ENCODE data around the gene UCK2. TPM values are rescaled to one million over a fixed set of nuclear protein-coding genes. Genes with fewer than 3 reads are reported as not detected.

Gene UCK2
- total and polyA plus RNA-seq, 4 donors: 9.6 to 22.0 (median 14.1) TPM

GRCh38 chr1:165855010-165855838 is 27.8 kb downstream of the UCK2 start:
- Histone ChIP-seq H3K4me1 (ENCODE audit: control insufficient read depth in 5 of 5, insufficient read depth in 5 of 5, low read length in 5 of 5) (peaks cover 3 to 38% (median 8%) of the 10 kb centered on the region in 5 donors), H3K9me3 (ENCODE audit: control insufficient read depth in 4 of 4, insufficient read depth in 3 of 4, low read length in 3 of 4) (no peaks in the 10 kb centered on the region), H3K4me3 (no peak overlapping the region), H3K27me3 (ENCODE audit: control insufficient read depth in 3 of 3, insufficient read depth in 3 of 3, low read length in 2 of 3) (no peaks in the 10 kb centered on the region), H3K36me3 (ENCODE audit: control insufficient read depth in 4 of 4, insufficient read depth in 4 of 4, low read length in 4 of 4) (peaks cover 0 to 3% (median 0%) of the 10 kb centered on the region in 4 donors), H3K27ac (ENCODE audit: low read depth in 1 of 2, low read length in 1 of 2) (no peak overlapping the region), H3K9ac (ENCODE audit: insufficient read depth in 1 of 2, low read length in 2 of 2) (no peak overlapping the region)
- no peak for ATAC-seq (ENCODE audit: insufficient read depth, low FRiP score)
- DNase-seq: no peak
- WGBS, 2 donors: 77 to 80% methylated on average over 9 of the region's 9 CpGs
- no peak for TF ChIP-seq CTCF (IDR thresholded peaks at IDR 0.05; ENCODE audit: control extremely low read depth, extremely low read depth)

- TF ChIP-seq CTCF (IDR thresholded peaks at IDR 0.05; ENCODE audit: control extremely low read depth, extremely low read depth): no peak
- Histone ChIP-seq H3K27ac (ENCODE audit: low read depth in 1 of 2, low read length in 1 of 2) (no peak overlapping the region), H3K4me3 (no peak overlapping the region), H3K27me3 (ENCODE audit: control insufficient read depth in 3 of 3, insufficient read depth in 3 of 3, low read length in 2 of 3) (no peaks in the 10 kb centered on the region), H3K4me1 (ENCODE audit: control insufficient read depth in 5 of 5, insufficient read depth in 5 of 5, low read length in 5 of 5) (peaks cover 3 to 38% (median 8%) of the 10 kb centered on the region in 5 donors), H3K9me3 (ENCODE audit: control insufficient read depth in 4 of 4, insufficient read depth in 3 of 4, low read length in 3 of 4) (no peaks in the 10 kb centered on the region), H3K36me3 (ENCODE audit: control insufficient read depth in 4 of 4, insufficient read depth in 4 of 4, low read length in 4 of 4) (peaks cover 0 to 3% (median 0%) of the 10 kb centered on the region in 4 donors), H3K9ac (ENCODE audit: insufficient read depth in 1 of 2, low read length in 2 of 2) (no peak overlapping the region)
- 88 to 94% methylated on average over 3 of the region's 3 CpGs for WGBS, 2 donors
- no peak for DNase-seq
- ATAC-seq (ENCODE audit: insufficient read depth, low FRiP score): no peak
These were observed 28.6 kb downstream of the UCK2 start for GRCh38 chr1:165856021-165856420.

GRCh38 chr1:165856606-165857005 is 29.2 kb downstream of the UCK2 start:
- no peak for TF ChIP-seq CTCF (IDR thresholded peaks at IDR 0.05; ENCODE audit: control extremely low read depth, extremely low read depth)
- peaks cover 0 to 3% (median 0%) of the 10 kb centered on the region in 4 donors for H3K36me3 ChIP-seq (ENCODE audit: control insufficient read depth in 4 of 4, insufficient read depth in 4 of 4, low read length in 4 of 4)
- 78% methylated on average over 3 of the region's 3 CpGs for WGBS, 2 donors
- peak in 1 of 3 donors; percentile 14 for DNase-seq
- H3K9me3 ChIP-seq (ENCODE audit: control insufficient read depth in 4 of 4, insufficient read depth in 3 of 4, low read length in 3 of 4): no peaks in the 10 kb centered on the region
- no peak for ATAC-seq (ENCODE audit: insufficient read depth, low FRiP score)
- peak overlapping the region in 1 of 2 donors; percentile 55 for H3K27ac ChIP-seq (ENCODE audit: low read depth in 1 of 2, low read length in 1 of 2)
- no peaks in the 10 kb centered on the region for H3K27me3 ChIP-seq (ENCODE audit: control insufficient read depth in 3 of 3, insufficient read depth in 3 of 3, low read length in 2 of 3)
- peaks cover 3 to 38% (median 8%) of the 10 kb centered on the region in 5 donors for H3K4me1 ChIP-seq (ENCODE audit: control insufficient read depth in 5 of 5, insufficient read depth in 5 of 5, low read length in 5 of 5)
- H3K9ac ChIP-seq (ENCODE audit: insufficient read depth in 1 of 2, low read length in 2 of 2): no peak overlapping the region
- H3K4me3 ChIP-seq: no peak overlapping the region

Measured in lung (tissue), 12 donors.